Dermis blood vessel endothelial cell (primary cell): ENCODE results near the gene ACAP1. TPM values are rescaled to one million over a fixed set of nuclear protein-coding genes. Genes with fewer than 3 reads are reported as not detected.
"Not testable (repeated sequence)": the region's sequence is repeated elsewhere in the genome, so short reads cannot be mapped to it uniquely, and the experiment has no call there.

Experiments used
- DNase-seq: peaks from one replicate; pipeline ENCODE4 v3.0.0; 2010
- total RNA-seq: library from RNA; depleted of rRNA; stranded (reverse); fragments of >200 nt; gene quantifications from 2 replicates; pipeline ENCODE4 v1.2.3, GENCODE V29; 2014

The ACAP1 gene
- total RNA-seq, 1 donor from 2014 or later: not detected

GRCh38 chr17:7329997-7330637 lies 6.2 kb upstream of the ACAP1 start:
- DNase-seq: peak; percentile 87

GRCh38 chr17:7330638-7331015 lies 5.7 kb upstream of the ACAP1 start:
- no peak for DNase-seq

- no peak for DNase-seq
These were observed 4.2 kb upstream of the ACAP1 start for GRCh38 chr17:7332111-7332510.

GRCh38 chr17:7332600-7333069 lies 3.7 kb upstream of the ACAP1 start:
- DNase-seq: not testable (repeated sequence)

- no peak for DNase-seq
These were observed 1.3 kb upstream of the ACAP1 start for GRCh38 chr17:7334938-7335538.

GRCh38 chr17:7335765-7336164 lies 564 bp upstream of the ACAP1 start:
- DNase-seq: not testable (repeated sequence)

- DNase-seq: not testable (repeated sequence)
These were observed 1.3 kb downstream of the ACAP1 start for GRCh38 chr17:7337600-7337999.

- no peak for DNase-seq
These were observed 3.9 kb downstream of the ACAP1 start for GRCh38 chr17:7340179-7340578.

GRCh38 chr17:7341842-7342241 lies 5.5 kb downstream of the ACAP1 start:
- DNase-seq: no peak

- no peak for DNase-seq
These were observed 6.9 kb downstream of the ACAP1 start for GRCh38 chr17:7343250-7343649.

GRCh38 chr17:7346761-7347614 lies 10.7 kb downstream of the ACAP1 start:
- DNase-seq: no peak

- DNase-seq: no peak
These were observed 11.5 kb downstream of the ACAP1 start for GRCh38 chr17:7347630-7348477.

GRCh38 chr17:7348478-7349242 lies 12.3 kb downstream of the ACAP1 start:
- DNase-seq: no peak

- DNase-seq: peak; percentile 70
These were observed 15.6 kb downstream of the ACAP1 start, which contains the start of gene KCTD11 for GRCh38 chr17:7351665-7352502. Gene KCTD11 (plus strand): TSS chr17:7352162.

- no peak for DNase-seq
These were observed 16.2 kb downstream of the ACAP1 start for GRCh38 chr17:7352503-7352889.

GRCh38 chr17:7352910-7353635 lies 16.7 kb downstream of the ACAP1 start:
- no peak for DNase-seq

- DNase-seq: no peak
These were observed 18.0 kb downstream of the ACAP1 start for GRCh38 chr17:7354262-7354843.

GRCh38 chr17:7355053-7355452 lies 18.7 kb downstream of the ACAP1 start, which contains the start of gene TMEM95:
Gene TMEM95 (plus strand): TSS chr17:7355156. CDS start chr17:7355205, 49 bp downstream.
- no peak for DNase-seq

- DNase-seq: no peak
These were observed 19.2 kb downstream of the ACAP1 start for GRCh38 chr17:7355573-7355972.
